PFSK-1 (cell line): ENCODE results near the gene ENG. TPM values are rescaled to one million over a fixed set of nuclear protein-coding genes. Genes with fewer than 3 reads are reported as not detected.
A peak's percentile ranks its signal among the peaks of the same experiment; 100 is the strongest.

Experiments used
- FOXP2 ChIP-seq: optimal IDR thresholded peaks from 2 replicates; pipeline ENCODE3; 2011; ENCODE audit warnings: borderline replicate concordance, control low read depth, inconsistent platforms; ENCODE audit not compliant: insufficient read depth; ENCODE audit errors: extremely low read length, extremely low read depth
- POLR2AphosphoS5 ChIP-seq: IDR thresholded peaks from 2 replicates; pipeline ENCODE4 v1.6.1; 2012; ENCODE audit warnings: low read depth, mild to moderate bottlenecking, control low read depth, low read length, moderate library complexity
- SIN3A ChIP-seq: IDR thresholded peaks from 2 replicates; pipeline ENCODE4 v1.6.1; 2012; ENCODE audit warnings: mild to moderate bottlenecking, low read length, moderate library complexity, borderline replicate concordance; ENCODE audit not compliant: insufficient read depth
- TAF1 ChIP-seq: IDR thresholded peaks from 2 replicates; pipeline ENCODE4 v1.6.1; 2012; ENCODE audit warnings: low read length, control low read depth, borderline replicate concordance; ENCODE audit not compliant: insufficient read depth
- polyA plus RNA-seq: library from polyadenylated mRNA; unstranded; fragments of >200 nt; gene quantifications from one replicate; pipeline ENCODE4 v1.2.1, GENCODE V29; 2012; ENCODE audit warnings: low read depth, missing spikeins; ENCODE audit not compliant: insufficient read length
- TF ChIP-seq, protein P1 (sequence below), 2 experiments: IDR thresholded peaks; 2 replicates each; pipeline versions ENCODE4 v1.6.1 to v1.8.0; 2011 to 2012; ENCODE audit warnings: low read depth in 2 of 2, low read length in 2 of 2, control low read depth in 1 of 2, inconsistent platforms in 1 of 2, mild to moderate bottlenecking in 1 of 2, moderate library complexity in 1 of 2; ENCODE audit not compliant: insufficient read depth in 1 of 2

The ENG gene
- polyA plus RNA-seq: 107 TPM

DNA sequence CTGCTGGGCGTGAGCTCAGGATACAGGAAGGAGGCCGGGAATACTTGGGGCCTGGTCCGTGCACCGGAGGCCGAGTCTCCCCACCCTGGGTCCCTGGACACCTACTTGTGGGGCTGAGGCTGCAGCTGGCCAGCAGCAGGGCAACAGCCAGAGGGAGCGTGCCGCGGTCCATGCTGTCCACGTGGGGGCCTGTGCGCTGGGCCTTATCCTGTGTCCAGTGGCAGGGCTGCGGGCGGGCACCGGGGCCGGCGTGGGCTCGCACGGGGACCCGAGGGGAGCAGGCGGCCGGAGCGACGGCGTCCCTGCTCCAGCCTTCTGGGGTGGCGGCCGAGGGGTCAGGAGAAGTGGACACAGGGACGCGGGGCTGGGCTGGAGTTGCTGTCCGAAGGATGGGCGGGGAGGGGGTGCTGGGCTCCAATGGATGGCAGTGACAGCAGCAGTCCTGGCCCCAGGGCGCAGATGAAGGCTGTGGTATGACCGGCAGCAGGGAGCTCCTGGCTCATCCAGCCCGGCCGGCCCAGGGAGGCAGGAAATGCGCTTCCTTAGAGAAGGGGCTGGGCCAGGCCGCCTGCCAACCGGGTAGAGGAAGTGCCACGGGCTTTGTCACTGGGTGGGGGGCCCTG lies at the start of gene ENG:
Gene ENG, minus strand, starts transcription at position 475 of the 623 bp plus-strand sequence. Its CDS starts 303 bp downstream, at position 172.
- TF ChIP-seq POLR2AphosphoS5 (peak; percentile 58; the same call in 1 of the 2 replicates), SIN3A (peak; percentile 59; the same call in 1 of the 2 replicates), FOXP2 (no peak)
- TF ChIP-seq, protein P1, sequence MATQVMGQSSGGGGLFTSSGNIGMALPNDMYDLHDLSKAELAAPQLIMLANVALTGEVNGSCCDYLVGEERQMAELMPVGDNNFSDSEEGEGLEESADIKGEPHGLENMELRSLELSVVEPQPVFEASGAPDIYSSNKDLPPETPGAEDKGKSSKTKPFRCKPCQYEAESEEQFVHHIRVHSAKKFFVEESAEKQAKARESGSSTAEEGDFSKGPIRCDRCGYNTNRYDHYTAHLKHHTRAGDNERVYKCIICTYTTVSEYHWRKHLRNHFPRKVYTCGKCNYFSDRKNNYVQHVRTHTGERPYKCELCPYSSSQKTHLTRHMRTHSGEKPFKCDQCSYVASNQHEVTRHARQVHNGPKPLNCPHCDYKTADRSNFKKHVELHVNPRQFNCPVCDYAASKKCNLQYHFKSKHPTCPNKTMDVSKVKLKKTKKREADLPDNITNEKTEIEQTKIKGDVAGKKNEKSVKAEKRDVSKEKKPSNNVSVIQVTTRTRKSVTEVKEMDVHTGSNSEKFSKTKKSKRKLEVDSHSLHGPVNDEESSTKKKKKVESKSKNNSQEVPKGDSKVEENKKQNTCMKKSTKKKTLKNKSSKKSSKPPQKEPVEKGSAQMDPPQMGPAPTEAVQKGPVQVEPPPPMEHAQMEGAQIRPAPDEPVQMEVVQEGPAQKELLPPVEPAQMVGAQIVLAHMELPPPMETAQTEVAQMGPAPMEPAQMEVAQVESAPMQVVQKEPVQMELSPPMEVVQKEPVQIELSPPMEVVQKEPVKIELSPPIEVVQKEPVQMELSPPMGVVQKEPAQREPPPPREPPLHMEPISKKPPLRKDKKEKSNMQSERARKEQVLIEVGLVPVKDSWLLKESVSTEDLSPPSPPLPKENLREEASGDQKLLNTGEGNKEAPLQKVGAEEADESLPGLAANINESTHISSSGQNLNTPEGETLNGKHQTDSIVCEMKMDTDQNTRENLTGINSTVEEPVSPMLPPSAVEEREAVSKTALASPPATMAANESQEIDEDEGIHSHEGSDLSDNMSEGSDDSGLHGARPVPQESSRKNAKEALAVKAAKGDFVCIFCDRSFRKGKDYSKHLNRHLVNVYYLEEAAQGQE (IDR thresholded peaks at IDR 0.05; ENCODE audit: insufficient read depth in 1 of 2, low read depth in 2 of 2, low read length in 2 of 2): 0 out of 4 replicates have a peak, but pooled peaks of 1 of the 2 experiments have one; percentile 29

DNA sequence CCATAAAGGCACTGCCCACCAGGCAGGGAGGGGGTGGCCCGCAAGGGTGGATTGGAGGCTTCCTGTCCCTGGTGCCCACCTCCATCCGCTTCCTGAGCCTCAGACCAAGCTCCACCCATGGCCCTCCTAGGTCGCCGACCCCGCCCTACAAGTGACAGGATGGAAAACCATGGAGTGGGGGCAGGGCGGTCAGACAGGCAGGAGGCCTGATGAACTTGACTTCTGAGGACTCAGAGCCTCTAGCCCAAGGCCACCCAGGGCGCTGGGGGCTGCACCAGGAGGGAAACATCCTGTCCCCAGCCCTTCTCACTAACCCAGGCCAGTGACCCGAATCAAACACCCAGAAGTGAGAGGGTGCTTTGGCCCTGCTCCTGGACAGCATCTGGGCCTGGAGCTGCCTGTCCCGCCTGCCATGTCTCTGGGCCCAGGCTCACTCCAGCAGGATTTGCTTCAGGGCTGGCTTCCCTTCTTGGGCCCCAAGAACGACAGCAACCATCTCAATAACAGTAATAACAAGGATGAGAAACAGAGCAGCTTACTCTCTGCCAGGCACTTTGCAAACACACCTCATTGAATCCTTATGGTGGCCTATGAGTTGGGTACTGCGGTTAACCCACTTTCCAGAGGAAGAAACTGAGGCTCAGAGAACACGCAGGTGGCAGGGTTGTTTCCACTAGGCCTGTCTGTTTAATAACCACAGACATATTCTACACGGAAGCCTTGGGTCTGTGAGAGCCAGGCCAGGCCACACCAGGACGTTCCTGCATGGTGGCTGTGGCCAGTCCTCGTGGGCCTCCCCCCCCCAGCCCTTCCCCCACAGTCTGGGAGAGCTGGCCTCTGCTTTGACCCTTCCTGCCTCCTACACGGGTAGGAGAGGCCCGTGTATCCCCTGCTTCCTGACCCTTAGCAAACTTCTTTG lies 49.4 kb upstream of the ENG start:
- TF ChIP-seq POLR2AphosphoS5: no peak
- no peak for TF ChIP-seq FOXP2
- no peak for TF ChIP-seq TAF1
- TF ChIP-seq, protein P1 (IDR thresholded peaks at IDR 0.05; ENCODE audit: insufficient read depth in 1 of 2, low read depth in 2 of 2, low read length in 2 of 2): no peak
- no peak for TF ChIP-seq SIN3A

DNA sequence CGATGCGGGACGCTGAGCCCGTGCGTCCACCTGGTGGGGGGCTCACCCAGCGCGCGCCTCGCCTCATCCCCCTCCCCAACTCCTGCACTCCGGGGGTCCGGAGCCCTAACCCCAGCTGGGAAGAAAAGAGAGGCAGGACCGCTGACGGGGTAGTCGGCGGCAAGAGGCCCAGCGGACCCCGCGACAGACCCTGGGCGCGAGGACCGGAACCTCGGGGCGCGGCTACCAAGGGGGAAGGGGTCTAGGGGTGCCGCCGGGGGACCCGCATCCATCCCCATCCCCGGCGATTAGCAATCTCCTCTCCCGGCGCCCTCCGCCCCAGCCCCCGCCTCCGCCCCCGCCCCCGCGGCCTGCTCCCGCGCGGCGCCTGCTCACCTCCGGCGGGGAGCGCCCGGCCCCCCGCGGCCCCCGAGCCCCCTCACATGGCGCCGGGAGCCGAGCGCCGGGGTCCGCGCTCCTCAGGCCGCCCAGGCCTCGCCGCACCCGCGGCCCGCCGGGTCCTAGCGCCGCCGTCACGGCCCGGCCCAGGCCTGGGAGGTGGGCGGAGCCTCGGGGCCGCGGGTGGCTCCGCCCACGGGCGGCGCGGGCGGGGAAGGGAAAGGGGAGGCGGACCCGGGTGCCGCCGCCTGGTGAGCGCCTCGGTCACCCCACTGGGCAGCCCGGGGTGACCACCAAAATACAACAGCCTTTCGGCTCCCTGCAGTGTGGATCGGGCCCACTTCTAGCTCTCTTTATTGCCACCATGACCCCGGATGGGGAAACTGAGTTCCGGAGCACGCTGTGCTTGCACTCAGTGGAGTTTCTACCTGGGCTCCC lies 44.9 kb upstream of the ENG start, which contains the start of gene ST6GALNAC6:
Gene ST6GALNAC6, minus strand, starts transcription at position 476 of the 816 bp plus-strand sequence. CDS start 1,622 bp downstream, outside the sequence.
- TF ChIP-seq SIN3A (no peak), TAF1 (0 out of 2 replicates have a peak, but pooled peaks have one; percentile 11)

DNA sequence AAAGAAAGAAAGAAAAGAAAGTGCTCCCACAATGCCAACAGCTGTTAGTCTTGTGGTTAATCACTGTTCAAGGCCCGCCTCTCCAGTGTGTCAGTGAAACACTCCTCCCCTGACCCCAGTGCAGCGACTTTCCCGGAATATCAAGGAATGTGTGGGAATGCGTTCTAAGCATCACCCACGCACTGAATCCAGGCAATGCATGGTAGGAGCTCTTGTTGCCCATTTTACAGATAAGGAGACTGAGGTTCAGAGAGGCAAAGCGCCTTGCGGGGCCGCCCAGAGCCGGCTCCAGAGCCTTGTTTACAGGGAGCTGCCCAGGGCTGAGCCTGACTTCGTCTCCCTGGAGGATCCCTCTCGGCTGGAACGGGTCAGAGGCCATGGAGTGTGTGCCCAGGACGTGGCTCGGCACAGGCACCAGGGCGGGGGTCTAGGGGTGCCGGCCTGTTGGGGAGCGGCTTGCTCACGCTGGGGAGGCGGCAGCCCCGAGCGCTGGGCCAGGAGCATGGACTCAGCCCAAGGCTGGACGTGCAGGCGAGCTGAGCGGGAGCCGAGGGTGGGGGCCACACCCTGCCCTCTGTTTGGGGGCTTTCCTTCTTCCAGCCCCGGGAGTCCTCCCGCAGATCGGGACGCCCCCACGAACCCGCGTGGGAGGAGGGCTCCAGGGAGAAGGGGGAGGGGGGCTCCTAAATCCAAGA lies 44.1 kb upstream of the ENG start:
- TF ChIP-seq SIN3A: no peak
- TF ChIP-seq TAF1: no peak
- no peak for TF ChIP-seq POLR2AphosphoS5
- TF ChIP-seq, protein P1 (IDR thresholded peaks at IDR 0.05; ENCODE audit: insufficient read depth in 1 of 2, low read depth in 2 of 2, low read length in 2 of 2): no peak
